Breast epithelium (tissue), 4 donors: ENCODE data around the gene OSBPL1A. TPM values are rescaled to one million over a fixed set of nuclear protein-coding genes. Genes with fewer than 3 reads are reported as not detected.

Experiments used
- DNase-seq, 2 donors: peaks; one replicate each; pipeline ENCODE4 v3.0.0-alpha.2; 2019; ENCODE audit warnings: low spot score in 2 of 2
- H3K27ac ChIP-seq, 2 donors: fragments of 200-600 bp; sonication (generic) in 1 of 2; one replicate each; pipeline ENCODE4 v1.5.1; 2016 to 2019; ENCODE audit warnings: mild to moderate bottlenecking in 1 of 2
- H3K27me3 ChIP-seq, 2 donors: fragments of 200-600 bp; sonication (generic) in 1 of 2; one replicate each; pipeline versions ENCODE4 v1.5.1 to v1.6.0; 2017 to 2019; ENCODE audit warnings: control low read depth in 1 of 2, mild to moderate bottlenecking in 1 of 2
- H3K36me3 ChIP-seq: fragments of 200-600 bp; one replicate; pipeline ENCODE4 v1.5.1; 2019
- H3K4me1 ChIP-seq, 2 donors: fragments of 200-600 bp; sonication (generic); one replicate each; pipeline ENCODE4 v1.5.1; 2016 to 2019; ENCODE audit warnings: control low read depth in 1 of 2
- H3K4me3 ChIP-seq, 3 donors: fragments of 200-600 bp; sonication (generic); 1 replicate in 2 of 3; 2 replicates in 1 of 3; pipeline ENCODE4 v1.5.1; 2016 to 2019; ENCODE audit warnings: mild to moderate bottlenecking in 3 of 3, moderate library complexity in 2 of 3
- H3K9me3 ChIP-seq, 2 donors: fragments of 200-600 bp; sonication (generic) in 1 of 2; one replicate each; pipeline ENCODE4 v1.5.1; 2016 to 2019; ENCODE audit warnings: control low read depth in 1 of 2
- POLR2A ChIP-seq: fragments of 450-650 bp; IDR thresholded peaks from one replicate; pipeline ENCODE4 v1.6.1; 2016; ENCODE audit warnings: antibody characterized with exemption, mild to moderate bottlenecking, moderate library complexity
- POLR2AphosphoS5 ChIP-seq, 3 donors: sonication (generic); formaldehyde crosslinking; IDR thresholded peaks; one replicate each; pipeline ENCODE4 v1.6.1; 2017; ENCODE audit warnings: antibody characterized with exemption in 3 of 3
- intact Hi-C: fragments of 100-400 bp; cut with DNase I; formaldehyde crosslinking; loops from one replicate; pipeline ENCODE4 v1.15.1; 2023; ENCODE audit warnings: low total_unique reads
- total RNA-seq, 3 donors: library from RNA; depleted of rRNA; stranded (reverse); fragments of >200 nt; gene quantifications; one replicate each; pipeline ENCODE4 v1.1.0, GENCODE V29; 2016
- TF ChIP-seq, protein P1 (sequence below), 3 donors: fragments of 450-650 bp; IDR thresholded peaks; one replicate each; pipeline ENCODE4 v1.5.1; 2016 to 2017; ENCODE audit warnings: antibody characterized with exemption in 3 of 3, mild to moderate bottlenecking in 3 of 3, moderate library complexity in 3 of 3

The OSBPL1A gene
- total RNA-seq, 3 donors from 2014 or later, result 61.1 to 84.3 (median 77.0) TPM

GRCh38 chr18:24296276-24296675, 101.3 kb downstream of the OSBPL1A start:
- H3K4me1 ChIP-seq, result no peaks in the 10 kb centered on the region

DNA sequence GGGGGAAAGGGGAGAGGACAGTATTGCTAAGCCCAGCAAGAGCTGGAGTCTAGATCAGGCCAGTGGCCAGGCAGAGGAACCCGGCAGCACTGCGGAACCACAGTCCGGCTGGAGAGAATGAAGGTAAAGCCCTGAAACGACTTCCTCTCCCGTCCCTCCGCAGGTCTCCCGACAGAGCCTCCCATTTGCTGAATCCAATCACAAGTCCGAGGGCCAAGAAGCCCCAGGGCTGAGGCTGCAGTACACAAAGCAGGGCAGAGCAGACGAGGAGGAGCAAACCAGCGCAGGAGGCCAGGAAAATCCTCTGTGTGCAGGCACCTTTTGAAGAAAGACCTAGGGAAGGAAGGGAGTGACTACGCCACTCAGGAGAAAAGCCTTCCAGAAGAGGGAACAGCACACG, 104.4 kb downstream of the OSBPL1A start:
- no peaks in the 10 kb centered on the region for H3K4me1 ChIP-seq
- H3K36me3 ChIP-seq, result no peaks in the 10 kb centered on the region
- H3K9me3 ChIP-seq, result no peaks in the 10 kb centered on the region
- H3K27me3 ChIP-seq, result no peaks in the 10 kb centered on the region
- no peak overlapping the region for H3K4me3 ChIP-seq
- DNase-seq, result no peak
- TF ChIP-seq POLR2AphosphoS5 (IDR thresholded peaks at IDR 0.05), result no peak
- TF ChIP-seq POLR2A, result no peak
- TF ChIP-seq, protein P1, sequence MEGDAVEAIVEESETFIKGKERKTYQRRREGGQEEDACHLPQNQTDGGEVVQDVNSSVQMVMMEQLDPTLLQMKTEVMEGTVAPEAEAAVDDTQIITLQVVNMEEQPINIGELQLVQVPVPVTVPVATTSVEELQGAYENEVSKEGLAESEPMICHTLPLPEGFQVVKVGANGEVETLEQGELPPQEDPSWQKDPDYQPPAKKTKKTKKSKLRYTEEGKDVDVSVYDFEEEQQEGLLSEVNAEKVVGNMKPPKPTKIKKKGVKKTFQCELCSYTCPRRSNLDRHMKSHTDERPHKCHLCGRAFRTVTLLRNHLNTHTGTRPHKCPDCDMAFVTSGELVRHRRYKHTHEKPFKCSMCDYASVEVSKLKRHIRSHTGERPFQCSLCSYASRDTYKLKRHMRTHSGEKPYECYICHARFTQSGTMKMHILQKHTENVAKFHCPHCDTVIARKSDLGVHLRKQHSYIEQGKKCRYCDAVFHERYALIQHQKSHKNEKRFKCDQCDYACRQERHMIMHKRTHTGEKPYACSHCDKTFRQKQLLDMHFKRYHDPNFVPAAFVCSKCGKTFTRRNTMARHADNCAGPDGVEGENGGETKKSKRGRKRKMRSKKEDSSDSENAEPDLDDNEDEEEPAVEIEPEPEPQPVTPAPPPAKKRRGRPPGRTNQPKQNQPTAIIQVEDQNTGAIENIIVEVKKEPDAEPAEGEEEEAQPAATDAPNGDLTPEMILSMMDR (IDR thresholded peaks at IDR 0.05), result no peak
- H3K27ac ChIP-seq, result no peak overlapping the region
- intact Hi-C loops, result no loop called here

More at GRCh38 chr18:24296276-24296675, 101.3 kb downstream of the OSBPL1A start:
- no peak overlapping the region for H3K4me3 ChIP-seq
- no peak overlapping the region for H3K27ac ChIP-seq
- TF ChIP-seq, protein P1 (IDR thresholded peaks at IDR 0.05), result no peak
- TF ChIP-seq POLR2A (no peak), POLR2AphosphoS5 (IDR thresholded peaks at IDR 0.05) (no peak)
- intact Hi-C loops, result no loop called here
- DNase-seq, result no peak
- H3K9me3 ChIP-seq, result no peaks in the 10 kb centered on the region
- H3K27me3 ChIP-seq, result no peaks in the 10 kb centered on the region
- H3K36me3 ChIP-seq, result no peaks in the 10 kb centered on the region

DNA sequence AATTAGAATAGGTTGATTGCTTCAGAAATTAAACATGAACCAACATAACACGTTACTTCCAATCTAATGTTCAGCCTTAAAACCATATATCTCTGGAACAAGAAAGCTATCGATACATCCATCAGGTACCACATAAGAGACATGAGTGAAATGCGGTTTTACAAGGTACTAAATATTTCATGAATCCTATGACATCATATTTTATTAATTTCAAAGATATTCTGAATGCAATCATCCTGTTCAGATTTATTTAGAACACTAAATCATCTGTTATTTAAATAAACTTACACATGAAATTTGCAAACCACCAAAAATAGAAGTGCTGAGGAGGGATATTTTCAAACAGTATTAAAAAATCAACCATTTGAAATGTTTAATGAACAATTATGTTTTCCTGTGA, 119.0 kb downstream of the OSBPL1A start:
- no peak for DNase-seq
- no peak overlapping the region for H3K27ac ChIP-seq
- no peak overlapping the region for H3K4me3 ChIP-seq
- intact Hi-C loops, result no loop called here
- H3K36me3 ChIP-seq, result no peaks in the 10 kb centered on the region
- peaks cover 0 to 8% of the 10 kb centered on the region in 2 donors for H3K4me1 ChIP-seq
- H3K9me3 ChIP-seq, result no peaks in the 10 kb centered on the region
- TF ChIP-seq POLR2AphosphoS5 (IDR thresholded peaks at IDR 0.05) (no peak), POLR2A (no peak)
- TF ChIP-seq, protein P1 (IDR thresholded peaks at IDR 0.05), result no peak
- no peaks in the 10 kb centered on the region for H3K27me3 ChIP-seq

- DNase-seq, result no peak
- intact Hi-C loops, result no loop called here
- H3K36me3 ChIP-seq, result no peaks in the 10 kb centered on the region
- H3K4me3 ChIP-seq, result no peak overlapping the region
- H3K27me3 ChIP-seq, result no peaks in the 10 kb centered on the region
- no peaks in the 10 kb centered on the region for H3K9me3 ChIP-seq
- H3K4me1 ChIP-seq, result peaks cover 0 to 8% of the 10 kb centered on the region in 2 donors
- no peak for TF ChIP-seq POLR2A
- no peak for TF ChIP-seq POLR2AphosphoS5 (IDR thresholded peaks at IDR 0.05)
- TF ChIP-seq, protein P1 (IDR thresholded peaks at IDR 0.05), result no peak
- no peak overlapping the region for H3K27ac ChIP-seq
Measured at GRCh38 chr18:24277516-24278195, 120.0 kb downstream of the OSBPL1A start.

DNA sequence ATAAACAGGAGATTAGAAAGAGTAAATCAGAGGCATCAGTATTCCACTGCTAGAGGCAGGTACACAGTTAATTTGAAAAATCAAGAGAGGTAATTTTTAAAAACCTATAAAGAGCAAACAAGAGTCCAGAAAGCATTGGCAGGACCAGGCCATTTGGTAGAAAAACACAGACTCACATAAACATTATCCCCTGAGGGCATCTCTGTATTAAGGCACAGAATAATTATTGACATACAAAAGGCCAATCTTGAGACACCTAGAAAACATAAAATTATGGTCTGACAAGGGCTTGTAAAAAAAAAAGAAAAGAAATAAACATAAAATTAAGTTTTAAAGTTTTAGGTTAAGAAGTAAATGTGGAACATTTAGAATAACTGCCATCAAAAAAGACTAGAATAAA, 120.6 kb downstream of the OSBPL1A start:
- Histone ChIP-seq H3K4me1 (peaks cover 0 to 8% of the 10 kb centered on the region in 2 donors), H3K36me3 (no peaks in the 10 kb centered on the region), H3K4me3 (no peak overlapping the region), H3K27ac (no peak overlapping the region), H3K9me3 (no peaks in the 10 kb centered on the region), H3K27me3 (no peaks in the 10 kb centered on the region)
- no peak for TF ChIP-seq POLR2A
- TF ChIP-seq POLR2AphosphoS5 (IDR thresholded peaks at IDR 0.05), result no peak
- TF ChIP-seq, protein P1 (IDR thresholded peaks at IDR 0.05), result no peak
- DNase-seq, result no peak
- intact Hi-C loops, result no loop called here
